22Rv1 (cell line): ENCODE results near the gene BCAS1.

Experiments used
- CTCF ChIP-seq: fragments of 450-650 bp; IDR thresholded peaks from 2 replicates; pipeline ENCODE4 v1.5.1; 2017; ENCODE audit warnings: mild to moderate bottlenecking
- ZFX ChIP-seq: fragments of 450-650 bp; IDR thresholded peaks from 2 replicates; pipeline ENCODE4 v1.6.1; 2017; ENCODE audit warnings: antibody characterized with exemption, borderline replicate concordance

- TF ChIP-seq CTCF, result no peak
- no peak for TF ChIP-seq ZFX
Observed at GRCh38 chr20:53964501-53965253, 105.7 kb downstream of the BCAS1 start.
